Dermis lymphatic vessel endothelial cell (primary cell): Measurements from ENCODE around the gene EMB. TPM values are rescaled to one million over a fixed set of nuclear protein-coding genes. Genes with fewer than 3 reads are reported as not detected.

ENCODE experiments used
- total RNA-seq: library from RNA; depleted of rRNA; stranded (reverse); fragments of >200 nt; gene quantifications from 2 replicates; pipeline ENCODE4 v1.2.1, GENCODE V29; 2014

The EMB gene, protein sequence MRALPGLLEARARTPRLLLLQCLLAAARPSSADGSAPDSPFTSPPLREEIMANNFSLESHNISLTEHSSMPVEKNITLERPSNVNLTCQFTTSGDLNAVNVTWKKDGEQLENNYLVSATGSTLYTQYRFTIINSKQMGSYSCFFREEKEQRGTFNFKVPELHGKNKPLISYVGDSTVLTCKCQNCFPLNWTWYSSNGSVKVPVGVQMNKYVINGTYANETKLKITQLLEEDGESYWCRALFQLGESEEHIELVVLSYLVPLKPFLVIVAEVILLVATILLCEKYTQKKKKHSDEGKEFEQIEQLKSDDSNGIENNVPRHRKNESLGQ
- 0.09 and 0.11 TPM in 2 replicates for total RNA-seq

DNA sequence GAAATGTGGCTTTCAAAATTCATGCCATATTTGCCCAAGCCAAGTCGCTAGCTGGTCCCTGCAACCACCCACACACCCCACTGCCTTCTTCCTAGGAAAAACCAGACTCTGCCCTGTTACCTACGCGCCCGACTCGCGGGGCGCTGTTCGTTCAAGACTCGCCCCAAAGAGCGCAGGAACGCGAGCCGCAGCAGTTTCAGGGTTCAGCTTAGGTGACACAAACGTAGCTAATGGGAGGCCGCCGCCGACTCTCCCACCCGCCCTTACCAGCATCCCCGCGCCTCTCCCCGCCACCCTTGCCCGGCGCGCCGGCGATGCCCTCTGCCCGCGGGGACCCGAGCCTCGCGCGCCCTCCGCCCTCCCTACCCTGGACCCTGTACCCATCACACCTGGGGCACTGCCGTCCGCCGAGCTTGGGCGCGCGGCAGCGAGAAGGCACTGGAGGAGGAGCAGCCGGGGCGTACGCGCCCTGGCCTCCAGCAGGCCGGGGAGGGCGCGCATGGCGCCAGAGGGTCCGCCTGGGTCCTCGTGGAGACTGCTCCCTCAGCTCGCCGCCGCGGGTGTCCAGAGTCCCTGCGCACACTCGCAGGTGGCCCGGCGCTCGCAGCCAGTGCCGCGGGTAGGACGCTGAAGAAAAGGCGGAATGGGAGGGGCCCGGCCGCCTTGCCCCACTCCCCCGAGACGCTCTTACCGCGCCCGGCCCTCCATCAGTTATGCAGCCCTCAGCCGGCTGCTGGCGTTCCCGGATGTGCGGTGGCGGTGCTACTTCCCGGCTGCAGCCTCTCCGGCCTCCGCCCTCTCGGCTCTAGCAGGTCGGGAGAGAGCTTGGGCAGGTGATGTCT, at the start of gene EMB:
EMB (minus strand) TSS at position 638 of the 842 bp plus-strand sequence; CDS start at position 501, 137 bp downstream.

Other genes with a start within 250 kb of the EMB start
- gene PARP8, start 225.3 kb upstream of the EMB start, total RNA-seq: 0.65 and 0.77 TPM in 2 replicates